Activated CD8-positive, alpha-beta memory T cell treated with anti-CD3 and anti-CD28 coated beads, Interleukin-2, amount 50 U/mL, for 1 hour (primary cell): ENCODE measurements around the gene TRABD.
"Not testable (repeated sequence)": the region's sequence is repeated elsewhere in the genome, so short reads cannot be mapped to it uniquely, and the experiment has no call there.

ENCODE experiments used
- DNase-seq: peaks from one replicate; pipeline ENCODE4 v3.0.0-alpha.2; 2020; ENCODE audit errors: extremely low read depth

Gene TRABD

DNA sequence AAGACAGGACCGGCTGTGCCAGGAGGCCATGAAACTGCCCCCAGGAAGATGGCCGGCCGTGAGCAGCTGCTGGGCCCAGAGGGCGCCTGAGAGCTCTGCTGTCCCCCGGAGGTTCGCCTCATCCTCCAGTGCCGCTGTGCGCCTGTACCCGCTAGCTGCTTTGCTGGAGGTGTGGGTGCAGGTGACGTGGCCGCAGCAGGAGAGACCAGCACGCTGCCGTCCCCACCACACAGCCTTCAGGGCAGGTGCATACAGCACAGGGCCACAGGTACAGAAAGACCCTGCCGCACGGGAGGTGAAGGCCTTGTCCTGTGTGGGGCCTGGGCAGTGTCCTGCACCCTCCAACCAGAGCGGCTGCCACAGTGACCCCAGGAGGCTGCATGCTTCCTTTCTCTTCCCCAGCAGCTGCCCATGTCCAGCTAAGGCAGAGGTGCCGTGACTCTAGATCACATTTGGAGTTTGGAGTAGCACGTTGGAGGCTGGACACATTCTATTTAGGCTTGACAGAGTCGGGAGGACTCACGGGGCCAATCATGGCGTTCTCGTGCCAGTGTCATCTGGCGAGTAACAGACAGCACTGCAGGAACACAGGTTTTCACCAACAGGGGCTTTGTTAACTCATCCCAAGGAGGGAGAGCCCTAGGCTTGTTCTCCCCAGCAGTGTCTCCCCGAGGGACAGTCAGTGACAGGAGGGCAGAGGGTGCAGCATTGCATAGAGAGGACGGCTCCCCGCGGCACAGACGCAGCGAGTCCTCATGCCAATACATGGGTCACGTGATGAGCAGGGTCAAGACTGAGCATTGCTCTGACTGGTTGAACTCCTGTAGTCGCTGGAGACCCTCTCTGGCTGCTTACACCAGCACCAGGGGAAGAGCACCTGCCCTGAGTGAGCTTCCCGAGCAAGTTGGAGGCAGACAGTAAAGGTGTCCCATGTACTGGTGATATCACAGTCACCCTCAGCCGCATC, 33.9 kb upstream of the TRABD start:
- DNase-seq, result no peak

DNA sequence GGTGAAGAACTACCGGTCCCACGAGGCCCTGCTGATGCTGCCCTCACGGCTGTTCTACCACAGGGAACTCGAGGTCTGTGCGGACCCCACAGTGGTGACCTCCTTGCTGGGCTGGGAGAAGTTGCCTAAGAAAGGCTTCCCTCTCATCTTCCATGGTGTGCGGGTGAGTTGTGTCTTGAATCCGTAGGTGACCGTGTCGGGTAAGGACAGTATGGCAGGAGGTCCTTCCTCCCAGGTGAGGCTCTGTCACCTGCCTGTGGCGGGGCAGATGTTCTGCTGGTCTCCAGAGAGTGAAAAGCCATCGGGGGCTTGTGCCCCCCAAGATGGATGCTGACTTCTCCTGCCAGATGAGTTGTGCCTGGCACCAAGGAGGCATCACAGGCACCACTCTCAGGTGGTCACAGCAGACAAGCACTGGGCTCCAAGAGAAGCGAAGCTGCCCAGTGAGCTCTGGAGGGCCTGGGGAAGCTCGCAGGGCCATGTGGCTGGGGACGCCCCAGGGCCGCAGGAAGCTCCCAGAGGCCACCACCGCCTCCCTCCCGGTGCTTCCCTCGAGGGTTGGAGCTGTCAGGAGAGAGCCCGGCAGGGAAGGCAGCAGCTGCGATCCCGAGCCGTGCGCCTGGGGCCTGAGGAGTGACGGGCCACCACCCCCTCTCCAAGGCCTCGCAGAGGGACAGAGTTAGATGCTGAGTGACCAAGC, 32.5 kb upstream of the TRABD start:
- DNase-seq, result no peak

DNA sequence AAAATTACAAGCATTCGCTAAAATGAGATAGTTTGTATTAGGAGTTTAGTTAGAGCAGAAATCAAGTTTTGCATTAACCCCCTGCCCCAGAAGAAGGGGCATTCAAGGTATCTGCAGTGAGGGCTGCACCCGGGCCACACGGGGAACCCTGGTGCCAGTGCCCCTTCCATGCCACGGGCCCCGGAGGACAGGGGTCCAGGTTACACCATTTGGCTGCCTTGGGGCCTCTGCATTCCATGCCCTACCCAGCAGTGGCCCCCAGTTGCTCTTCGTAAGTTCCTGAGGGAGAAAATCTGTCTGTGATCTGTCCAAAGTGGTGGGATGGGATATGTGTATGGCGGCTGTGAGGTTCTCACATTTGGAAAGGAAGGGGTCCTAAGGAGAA, 32.0 kb upstream of the TRABD start:
- DNase-seq, result no peak

DNA sequence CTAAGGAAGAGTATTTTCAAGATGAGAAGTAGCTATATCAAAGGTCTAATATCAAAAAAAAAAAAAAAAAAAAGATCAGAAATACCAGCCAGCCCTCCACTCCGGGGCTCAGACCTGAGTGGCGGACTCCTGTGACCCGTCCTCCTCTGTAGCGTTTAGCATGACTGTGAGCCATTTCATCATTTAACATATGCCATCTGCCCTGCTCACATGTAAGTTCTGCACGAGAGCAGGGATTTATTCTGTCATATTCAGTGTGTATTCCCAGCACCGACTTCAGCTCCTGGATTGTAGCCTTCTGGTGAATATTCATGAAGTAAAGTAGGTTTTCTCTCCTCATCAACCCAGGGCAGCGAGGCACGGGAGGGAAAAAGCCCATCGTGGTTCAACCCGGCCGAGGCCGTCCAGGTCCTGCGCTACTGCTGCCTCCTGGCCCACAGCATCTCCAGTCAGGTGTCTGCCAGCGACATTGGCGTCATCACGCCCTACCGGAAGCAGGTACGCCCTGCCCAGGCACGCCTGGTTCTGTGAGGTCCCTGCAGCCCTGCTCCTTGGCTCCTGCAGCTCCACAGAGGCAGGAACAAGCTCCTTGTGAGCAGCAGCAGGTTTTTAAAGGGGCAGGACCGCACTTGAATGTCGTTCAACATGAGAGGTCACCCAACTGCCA, 27.9 kb upstream of the TRABD start:
- DNase-seq, result no peak

DNA sequence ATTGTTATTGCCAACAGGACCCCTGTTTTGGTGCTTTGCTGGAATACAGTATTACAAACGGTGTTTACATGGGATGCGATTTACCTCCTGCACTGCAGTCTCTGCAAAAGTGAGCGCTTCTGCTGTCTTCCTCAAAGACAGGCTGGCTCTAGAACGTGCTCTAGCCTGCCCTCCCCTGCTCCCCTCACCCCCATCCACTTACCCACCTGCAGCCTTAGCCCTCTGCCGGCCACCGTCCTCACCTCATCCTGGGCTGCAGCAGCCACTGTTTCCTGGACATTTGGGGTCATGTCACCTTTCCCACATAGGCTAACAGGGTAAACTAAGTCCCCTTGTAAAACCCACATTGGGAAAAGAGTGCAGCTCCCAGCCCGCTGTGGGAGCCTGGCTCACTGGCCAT, 24.8 kb upstream of the TRABD start:
- DNase-seq, result no peak

DNA sequence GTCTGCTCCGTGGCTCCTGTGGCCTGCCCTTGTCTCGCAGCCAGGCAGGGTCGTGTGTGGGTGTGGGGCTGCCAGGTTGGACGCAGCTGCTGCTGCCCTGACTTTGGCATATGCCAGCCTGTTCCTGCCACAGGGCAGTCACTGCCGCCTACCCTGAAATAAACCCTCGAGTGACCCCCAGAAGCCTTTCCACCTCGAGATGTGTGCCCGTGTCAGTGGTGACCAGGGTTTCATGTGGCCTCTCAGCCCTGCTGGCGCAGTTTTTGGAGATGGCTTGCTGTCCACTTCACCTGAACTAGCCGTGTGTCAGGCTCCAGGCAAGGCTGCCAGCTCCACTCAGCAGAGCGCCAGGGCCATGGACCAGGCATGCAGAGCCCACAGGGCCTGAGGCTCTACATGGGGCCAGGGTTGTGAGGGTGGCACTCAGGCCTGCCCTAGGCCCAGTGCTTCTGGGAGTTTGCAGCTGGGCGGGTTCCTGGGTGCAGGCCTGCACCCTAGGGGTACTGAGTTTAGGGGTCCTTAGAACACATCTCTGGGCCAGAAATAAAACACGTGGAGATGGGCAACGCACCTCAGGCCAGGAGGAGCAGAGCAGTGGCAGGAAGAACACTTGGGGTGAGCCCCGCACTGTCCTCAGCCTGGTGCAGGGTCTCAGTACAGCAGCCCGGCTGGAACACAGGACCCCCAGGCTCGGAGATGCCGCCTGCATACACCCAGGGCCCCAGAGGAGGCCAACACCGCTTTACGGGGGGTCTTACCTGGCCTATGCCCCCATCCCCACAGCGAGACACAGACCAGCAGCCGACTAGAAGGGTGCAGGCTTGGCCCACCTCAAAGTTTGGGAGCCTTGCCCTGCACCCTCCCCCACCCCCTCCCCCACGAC, 24.0 kb upstream of the TRABD start:
- DNase-seq, result no peak

DNA sequence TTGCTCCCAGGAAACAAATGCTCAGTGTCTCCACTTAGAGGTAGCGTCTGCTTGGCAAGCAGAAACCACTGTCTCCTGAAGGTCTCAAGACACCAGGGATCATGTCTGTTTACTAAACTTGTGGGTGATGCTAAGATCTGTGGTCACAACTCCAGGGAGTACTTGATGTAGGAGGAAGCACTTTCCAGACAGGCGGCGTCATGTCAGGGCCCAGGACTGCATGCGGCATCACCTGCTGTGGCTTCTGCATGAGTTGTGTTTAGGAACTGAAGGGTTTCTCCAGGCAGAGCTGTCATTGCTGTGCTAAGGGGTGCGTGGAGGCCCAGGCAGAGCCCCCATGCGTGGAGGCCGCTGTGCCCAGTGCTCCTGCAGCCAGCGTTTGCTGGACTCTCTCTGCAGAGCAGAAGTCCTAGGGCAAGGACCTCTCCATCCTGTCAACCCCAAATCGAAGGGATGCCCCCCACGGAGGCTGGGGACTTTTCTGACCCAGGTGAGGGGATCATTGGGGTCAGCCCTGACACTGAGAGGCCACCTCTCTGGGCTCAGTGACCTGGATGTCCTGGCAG, 23.2 kb upstream of the TRABD start:
- no peak for DNase-seq

DNA sequence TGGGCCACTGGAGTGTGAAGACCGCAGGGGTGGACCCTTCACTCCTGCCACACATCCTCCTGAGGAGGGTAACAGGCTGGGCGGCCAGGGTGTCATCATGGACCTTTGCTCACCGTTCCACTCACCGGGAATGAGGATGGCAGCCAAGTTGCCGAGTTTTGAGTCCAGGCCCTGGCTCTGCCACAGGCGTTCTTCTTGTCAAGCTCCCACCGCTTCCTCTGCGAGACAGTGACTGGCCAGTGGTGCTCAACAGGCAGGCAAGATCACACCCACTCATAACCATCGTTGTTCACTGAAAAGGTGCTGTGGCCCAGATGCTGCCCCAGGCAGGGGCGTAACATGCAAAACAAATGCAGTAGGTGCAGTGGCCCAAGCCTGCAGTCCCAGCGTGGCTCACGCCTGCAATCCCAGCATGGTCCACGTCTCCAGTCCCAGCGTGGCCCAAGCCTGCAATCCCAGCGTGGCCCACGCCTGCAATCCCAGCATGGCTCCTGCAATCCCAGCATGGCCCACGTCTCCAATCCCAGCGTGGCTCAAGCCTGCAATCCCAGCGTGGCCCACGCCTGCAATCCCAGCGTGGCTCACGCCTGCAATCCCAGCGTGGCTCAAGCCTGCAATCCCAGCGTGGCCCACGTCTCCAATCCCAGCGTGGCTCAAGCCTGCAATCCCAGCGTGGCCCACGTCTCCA, 20.1 kb upstream of the TRABD start:
- DNase-seq, result no peak

DNA sequence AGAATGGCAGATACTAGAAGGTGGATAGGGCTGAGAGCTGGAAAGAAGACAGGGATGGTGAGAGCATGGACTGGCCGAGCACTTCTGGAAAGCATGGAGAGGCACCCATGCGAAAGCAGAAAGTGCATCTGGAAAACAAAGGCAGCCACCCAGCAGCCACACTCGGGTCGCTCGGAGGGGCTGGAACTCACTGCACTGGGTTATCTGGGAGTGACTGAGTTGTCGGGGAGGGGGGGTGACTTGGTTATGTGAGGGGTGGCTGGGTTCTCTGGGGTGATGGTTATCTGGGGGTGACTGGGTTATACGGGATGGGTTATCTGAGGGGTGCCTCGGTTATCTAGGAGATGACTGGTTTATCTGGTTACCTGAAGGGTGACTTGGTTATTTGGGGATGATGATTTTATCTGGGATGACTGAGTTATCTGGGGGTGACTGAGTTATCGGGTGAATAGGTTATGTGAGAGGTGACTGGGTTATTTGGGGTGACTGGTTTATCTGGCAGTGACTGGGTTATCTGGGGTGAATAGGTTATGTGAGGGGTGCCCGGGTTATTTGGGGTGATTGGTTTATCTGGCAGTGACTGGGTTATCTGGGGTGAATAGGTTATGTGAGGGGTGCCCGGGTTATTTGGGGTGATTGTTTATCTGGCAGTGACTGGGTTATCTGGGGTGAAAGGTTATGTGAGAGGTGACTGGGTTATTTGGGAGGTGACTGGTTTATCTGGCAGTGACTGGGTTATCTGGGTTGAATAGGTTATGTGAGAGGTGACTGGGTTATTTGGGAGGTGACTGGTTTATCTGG, 17.8 kb upstream of the TRABD start:
- DNase-seq, result no peak

DNA sequence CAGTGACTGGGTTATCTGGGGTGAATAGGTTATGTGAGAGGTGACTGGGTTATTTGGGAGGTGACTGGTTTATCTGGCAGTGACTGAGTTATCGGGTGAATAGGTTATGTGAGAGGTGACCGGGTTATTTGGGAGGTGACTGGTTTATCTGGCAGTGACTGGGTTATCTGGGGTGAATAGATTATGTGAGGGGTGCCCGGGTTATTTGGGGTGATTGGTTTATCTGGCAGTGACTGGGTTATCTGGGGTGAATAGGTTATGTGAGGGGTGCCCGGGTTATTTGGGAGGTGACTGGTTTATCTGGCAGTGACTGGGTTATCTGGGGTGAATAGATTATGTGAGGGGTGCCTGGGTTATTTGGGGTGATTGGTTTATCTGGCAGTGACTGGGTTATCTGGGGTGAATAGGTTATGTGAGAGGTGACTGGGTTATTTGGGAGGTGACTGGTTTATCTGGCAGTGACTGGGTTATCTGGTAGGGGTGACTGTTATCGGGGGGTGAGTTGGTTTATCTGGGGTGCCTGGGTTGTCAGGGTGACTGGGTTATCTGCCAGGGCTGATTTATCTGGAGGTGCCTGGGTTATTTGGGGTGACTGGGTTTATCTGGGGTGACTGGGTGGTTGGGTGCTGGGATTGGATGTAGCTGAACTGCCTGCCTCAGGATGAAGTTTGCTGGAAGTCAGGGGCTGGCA, 17.1 kb upstream of the TRABD start:
- DNase-seq, result not testable (repeated sequence)

DNA sequence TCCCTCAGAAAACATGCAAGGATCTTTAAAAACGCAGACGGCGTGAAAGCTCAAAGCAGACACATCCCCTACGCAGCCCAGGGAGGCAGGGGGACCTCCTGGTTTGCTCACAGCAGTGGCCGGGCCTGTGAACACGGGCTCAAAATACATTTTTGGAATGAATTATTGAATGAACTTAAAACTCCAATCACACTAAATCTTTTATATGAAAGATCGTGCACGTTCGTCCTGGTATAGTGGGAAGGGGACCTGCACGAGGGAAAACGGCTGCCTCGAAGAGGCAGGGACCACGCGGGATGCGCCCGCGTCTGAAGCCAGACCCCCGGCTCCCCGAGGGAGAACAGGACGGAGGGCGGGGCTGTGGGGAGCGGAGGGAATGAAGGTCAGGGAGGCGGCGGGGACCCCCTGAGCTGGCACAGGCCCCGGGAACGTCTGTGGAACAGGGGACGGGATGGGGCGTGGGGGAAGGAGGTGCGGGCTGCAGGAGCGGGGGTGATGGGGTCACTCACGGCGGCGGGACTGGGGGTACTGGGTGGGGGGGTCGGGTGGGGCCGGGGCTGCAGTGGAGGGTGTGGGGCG, 16.4 kb upstream of the TRABD start:
- no peak for DNase-seq

DNA sequence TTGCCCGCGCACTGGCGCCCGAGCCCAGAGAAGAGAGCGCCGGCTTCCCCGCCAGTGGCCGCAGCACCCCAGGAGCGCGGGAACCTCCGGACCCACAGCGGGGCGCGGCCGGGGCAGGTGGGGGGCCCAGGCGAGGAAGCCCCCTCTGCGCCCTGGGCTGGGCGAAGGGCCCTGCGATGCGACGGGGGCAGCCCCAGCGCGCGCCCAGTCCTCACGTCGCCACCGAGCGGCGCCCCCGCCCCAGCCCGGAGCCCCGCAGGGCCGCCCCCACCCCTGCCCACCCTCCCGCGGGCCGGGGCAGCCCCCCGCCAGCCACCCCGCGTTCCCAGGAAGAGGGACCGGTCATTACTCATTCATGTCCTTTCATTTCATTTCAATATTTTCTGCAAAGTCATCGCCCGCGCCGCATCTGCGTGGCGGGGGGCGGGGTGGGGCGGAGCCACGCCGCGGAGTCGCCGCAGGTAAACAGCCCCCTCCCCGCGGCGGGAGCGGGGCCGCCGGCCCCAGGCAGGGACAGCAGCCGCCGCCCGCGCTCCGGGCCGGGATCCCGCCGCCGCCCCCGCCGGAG, 15.9 kb upstream of the TRABD start:
- DNase-seq, result no peak

DNA sequence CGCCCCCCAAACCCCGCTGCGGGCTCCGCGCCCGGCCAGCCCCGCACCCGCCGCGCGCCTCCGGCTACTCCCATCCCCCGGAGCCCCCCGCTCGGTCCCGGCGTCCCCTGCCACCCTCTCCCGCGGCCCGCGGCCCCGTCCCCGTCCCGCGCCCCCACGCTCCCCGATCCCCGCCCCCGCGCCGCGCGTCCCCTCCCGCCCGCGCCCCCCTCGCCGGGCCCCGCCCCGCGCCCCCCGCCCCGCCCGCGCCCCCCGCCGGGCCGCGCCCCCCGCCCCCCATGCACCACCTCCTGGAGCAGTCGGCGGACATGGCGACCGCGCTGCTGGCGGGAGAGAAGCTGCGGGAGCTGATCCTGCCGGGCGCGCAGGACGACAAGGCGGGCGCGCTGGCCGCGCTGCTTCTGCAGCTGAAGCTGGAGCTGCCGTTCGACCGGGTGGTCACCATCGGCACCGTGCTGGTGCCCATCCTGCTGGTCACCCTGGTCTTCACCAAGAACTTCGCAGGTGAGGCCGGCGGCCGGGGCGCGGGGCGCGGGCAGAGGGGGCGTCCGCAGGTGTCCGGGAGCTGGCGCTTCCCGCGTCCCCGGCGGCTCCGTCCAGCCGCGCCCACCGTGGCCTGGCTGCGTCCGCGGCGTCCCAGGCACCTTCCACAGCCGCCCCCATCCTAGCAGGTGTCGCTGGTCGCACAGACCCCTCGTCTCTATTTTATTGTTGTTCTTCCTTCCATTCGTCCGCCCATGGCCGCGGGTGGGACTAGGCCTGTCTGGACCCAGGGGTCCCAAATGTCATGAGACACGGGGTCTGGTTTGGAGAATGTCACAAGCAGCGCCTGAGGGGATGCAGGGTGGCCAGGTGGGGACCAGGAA, 15.0 kb upstream of the TRABD start, which contains the start of gene PANX2:
TSS of gene PANX2 (plus strand) at position 279 of the 866 bp plus-strand sequence. CDS start at position 279, 0 bp downstream.
- no peak for DNase-seq

DNA sequence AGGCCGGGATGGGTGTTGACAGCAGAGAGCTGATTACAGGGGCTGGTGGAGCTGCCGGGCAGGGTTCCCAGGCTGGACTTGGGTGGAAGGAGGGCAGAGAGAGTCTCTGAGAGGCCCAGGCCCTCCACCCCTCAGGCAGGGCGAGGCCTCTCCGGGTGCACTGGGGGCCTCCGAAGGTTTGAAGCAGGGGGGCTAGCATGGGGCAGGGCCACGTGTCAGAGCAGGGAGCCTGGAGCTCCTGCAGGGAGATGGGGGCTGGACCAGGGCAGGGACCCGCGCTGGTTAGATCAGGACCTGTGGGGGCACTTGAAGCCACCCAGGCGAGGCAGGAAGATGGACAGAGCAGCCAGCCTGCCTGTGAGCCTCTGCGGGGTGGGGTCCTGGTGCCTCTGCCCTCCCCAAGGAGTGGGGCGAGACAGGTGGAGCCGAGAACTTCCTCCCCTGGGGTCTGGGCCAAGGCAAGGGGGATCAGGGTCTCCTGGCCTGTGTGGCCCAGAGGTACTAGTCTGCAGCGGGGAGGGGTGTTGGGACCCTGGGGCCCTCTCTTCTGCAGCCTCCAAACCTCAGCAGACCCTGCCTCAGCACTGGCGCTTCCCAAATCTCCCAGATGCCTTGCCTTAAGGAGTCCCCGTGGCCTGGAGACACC, 14.3 kb upstream of the TRABD start:
- DNase-seq, result no peak

DNA sequence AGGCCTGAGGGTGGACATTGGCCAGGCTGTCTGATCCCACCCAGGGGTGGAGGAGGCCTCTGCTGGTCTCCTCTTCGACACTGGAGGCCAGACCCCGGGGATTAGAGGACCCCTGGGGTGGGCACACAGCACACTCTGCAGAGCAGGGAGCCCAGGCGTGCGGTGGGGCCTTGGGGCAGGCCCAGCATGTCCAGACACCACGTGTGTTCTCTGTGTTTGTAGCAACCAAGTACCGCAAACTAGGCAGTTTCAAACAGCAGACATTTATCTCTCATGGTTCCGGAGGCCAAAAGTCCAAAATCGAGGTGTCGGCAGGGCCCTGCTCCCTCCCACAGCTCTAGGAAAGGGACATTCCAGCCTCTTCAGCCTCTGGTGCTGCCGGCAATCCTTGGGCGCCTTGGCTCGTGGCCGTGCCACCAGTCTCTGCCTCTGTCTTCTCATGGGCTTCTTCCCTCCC, 13.7 kb upstream of the TRABD start:
- DNase-seq, result no peak

DNA sequence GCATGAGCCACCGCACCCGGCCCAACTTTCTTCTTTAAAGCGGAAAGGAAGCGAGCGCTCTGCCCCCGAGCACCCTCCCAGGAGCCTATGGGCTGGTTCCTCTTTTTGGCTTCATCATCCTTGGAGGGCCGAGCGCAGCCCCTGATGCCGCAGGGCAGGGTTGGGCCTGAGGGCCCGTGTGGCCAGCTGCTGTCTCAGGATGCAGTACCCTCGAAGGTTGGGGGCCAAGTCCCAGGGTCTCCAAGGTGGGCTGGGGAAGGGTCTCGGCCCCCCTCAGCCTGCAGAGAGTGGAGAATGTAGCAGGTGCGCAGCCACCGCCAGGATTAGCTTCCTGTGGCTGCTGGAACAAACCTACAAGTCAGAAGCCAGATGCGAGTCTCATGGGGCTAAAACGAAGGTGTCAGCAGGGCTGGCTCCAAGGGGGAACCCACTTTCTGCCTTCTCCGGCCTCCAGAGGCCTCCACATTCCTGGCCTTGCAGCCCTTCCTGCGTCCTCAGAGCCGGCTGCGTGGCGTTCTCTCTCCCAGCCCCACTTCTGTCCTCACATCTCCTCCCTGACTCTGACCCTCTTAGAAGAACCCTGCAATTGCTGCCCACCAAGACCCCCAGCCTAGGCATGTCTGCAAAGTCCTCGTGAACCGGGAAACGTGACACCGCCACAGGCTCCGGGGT, 12.3 kb upstream of the TRABD start:
- DNase-seq, result no peak
